ENCODE measurements around the gene ACKR4.

- TF ChIP-seq CTCF (IDR thresholded peaks at IDR 0.05) (no peak), EP300 (IDR thresholded peaks at IDR 0.05) (no peak), POLR2A (IDR thresholded peaks at IDR 0.05) (no peak), POLR2AphosphoS5 (IDR thresholded peaks at IDR 0.05) (no peak)
These were observed 744 bp upstream of the ACKR4 start for GRCh38 chr3:132596326-132596725.

Measured in gastroesophageal sphincter (tissue), 3 donors.